A549 treated with RU486 at 1 μM for 4 hours (cell line): ENCODE data around the gene CYP8B1. TPM values are rescaled to one million over a fixed set of nuclear protein-coding genes. Genes with fewer than 3 reads are reported as not detected.

Experiments used
- total RNA-seq: library from RNA; stranded (reverse); fragments of 200-300 nt; extraction: Qiagen RNA extraction; gene quantifications from 5 replicates; pipeline ENCODE4 v1.2.3, GENCODE V29; 2022; ENCODE audit warnings: low read depth

CYP8B1 gene
- not detected in 5 replicates for total RNA-seq

GRCh38 chr3:42875325-42876151, at the start of gene CYP8B1:
Gene CYP8B1 (minus strand): TSS chr3:42875879. CDS start chr3:42875816, 63 bp downstream.

GRCh38 chr3:42906070-42906847, 30.6 kb upstream of the CYP8B1 start, which contains the start of gene ZNF662:
Gene ZNF662 (plus strand): TSS chr3:42906142. CDS start chr3:42908115, 1,973 bp downstream.

Other genes starting within 250 kb of the CYP8B1 start
- gene ZBTB47, start 222.2 kb downstream of the CYP8B1 start, total RNA-seq = 4.9 to 7.0 TPM (median 6.2 TPM) in 5 replicates
- gene KLHL40, start 190.3 kb downstream of the CYP8B1 start, total RNA-seq = not detected in 5 replicates
- gene HHATL, start 173.1 kb downstream of the CYP8B1 start, total RNA-seq = not detected in 5 replicates
- 0.48 to 1.1 TPM (median 0.58 TPM) in 5 replicates for gene CCDC13, start 102.6 kb downstream of the CYP8B1 start, total RNA-seq
- 28.8 to 98.9 TPM (median 75.8 TPM) in 5 replicates for gene HIGD1A, start 71.4 kb downstream of the CYP8B1 start, total RNA-seq
- not detected in 5 replicates for gene ACKR2, start 66.4 kb downstream of the CYP8B1 start, total RNA-seq
- gene ZNF662, start 30.3 kb upstream of the CYP8B1 start, total RNA-seq = not detected in 5 replicates
- gene GASK1A, start 103.4 kb upstream of the CYP8B1 start, total RNA-seq = not detected in 5 replicates
- 6.4 to 8.7 TPM (median 7.8 TPM) in 5 replicates for gene POMGNT2, start 230.2 kb upstream of the CYP8B1 start, total RNA-seq